Lower leg skin (tissue), 3 donors: ENCODE results near the gene CELF2.

Experiments used
- POLR2A ChIP-seq, 2 donors: fragments of 450-650 bp; IDR thresholded peaks; one replicate each; pipeline ENCODE4 v1.6.1; 2016 to 2017; ENCODE audit warnings: antibody characterized with exemption in 2 of 2, mild to moderate bottlenecking in 1 of 2, moderate library complexity in 1 of 2
- TF ChIP-seq, protein P1 (sequence below), 3 donors: fragments of 450-650 bp; IDR thresholded peaks; one replicate each; pipeline ENCODE4 v1.5.1; 2016; ENCODE audit warnings: antibody characterized with exemption in 3 of 3, mild to moderate bottlenecking in 3 of 3, moderate library complexity in 2 of 3

DNA sequence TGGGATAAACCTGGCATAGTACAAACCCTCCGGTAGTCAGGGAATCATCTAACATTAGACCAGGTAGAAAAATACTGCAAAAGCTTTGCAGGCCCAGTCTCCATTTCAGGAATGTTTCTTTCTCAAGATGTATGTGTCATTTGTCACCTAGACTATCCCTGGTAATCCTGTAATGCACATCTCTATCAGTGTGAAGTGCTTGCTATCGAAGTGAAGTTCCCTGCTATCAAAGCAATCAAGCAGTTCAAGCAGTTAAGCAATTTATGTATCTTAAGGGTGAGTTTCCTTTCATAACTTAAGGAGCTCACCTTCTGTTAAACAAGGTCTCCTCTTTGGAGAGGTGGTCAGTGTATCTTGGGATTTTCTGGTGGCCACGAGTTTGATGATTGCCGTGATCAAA lies 47.2 kb downstream of the CELF2 start:
- TF ChIP-seq, protein P1, sequence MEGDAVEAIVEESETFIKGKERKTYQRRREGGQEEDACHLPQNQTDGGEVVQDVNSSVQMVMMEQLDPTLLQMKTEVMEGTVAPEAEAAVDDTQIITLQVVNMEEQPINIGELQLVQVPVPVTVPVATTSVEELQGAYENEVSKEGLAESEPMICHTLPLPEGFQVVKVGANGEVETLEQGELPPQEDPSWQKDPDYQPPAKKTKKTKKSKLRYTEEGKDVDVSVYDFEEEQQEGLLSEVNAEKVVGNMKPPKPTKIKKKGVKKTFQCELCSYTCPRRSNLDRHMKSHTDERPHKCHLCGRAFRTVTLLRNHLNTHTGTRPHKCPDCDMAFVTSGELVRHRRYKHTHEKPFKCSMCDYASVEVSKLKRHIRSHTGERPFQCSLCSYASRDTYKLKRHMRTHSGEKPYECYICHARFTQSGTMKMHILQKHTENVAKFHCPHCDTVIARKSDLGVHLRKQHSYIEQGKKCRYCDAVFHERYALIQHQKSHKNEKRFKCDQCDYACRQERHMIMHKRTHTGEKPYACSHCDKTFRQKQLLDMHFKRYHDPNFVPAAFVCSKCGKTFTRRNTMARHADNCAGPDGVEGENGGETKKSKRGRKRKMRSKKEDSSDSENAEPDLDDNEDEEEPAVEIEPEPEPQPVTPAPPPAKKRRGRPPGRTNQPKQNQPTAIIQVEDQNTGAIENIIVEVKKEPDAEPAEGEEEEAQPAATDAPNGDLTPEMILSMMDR (IDR thresholded peaks at IDR 0.05), result no peak
- TF ChIP-seq POLR2A (IDR thresholded peaks at IDR 0.05), result no peak
